Esophagus muscularis mucosa (tissue), 4 donors: ENCODE results near the gene PLEKHA6.

Experiments used
- EP300 ChIP-seq: sonication (generic); formaldehyde crosslinking; IDR thresholded peaks from one replicate; pipeline ENCODE4 v1.6.1; 2017; ENCODE audit warnings: antibody characterized with exemption
- POLR2A ChIP-seq: fragments of 450-650 bp; IDR thresholded peaks from one replicate; pipeline ENCODE4 v1.6.1; 2017; ENCODE audit warnings: antibody characterized with exemption, moderate library complexity, mild to moderate bottlenecking, low read depth
- TF ChIP-seq, protein P1 (sequence below), 3 experiments: fragments of 200-600 bp in 2 of 3; fragments of 450-650 bp in 1 of 3; sonication (generic) in 2 of 3; IDR thresholded peaks; one replicate each; pipeline ENCODE4 v1.5.1; 2017 to 2019; ENCODE audit warnings: antibody characterized with exemption in 3 of 3, mild to moderate bottlenecking in 2 of 3, moderate library complexity in 1 of 3

DNA sequence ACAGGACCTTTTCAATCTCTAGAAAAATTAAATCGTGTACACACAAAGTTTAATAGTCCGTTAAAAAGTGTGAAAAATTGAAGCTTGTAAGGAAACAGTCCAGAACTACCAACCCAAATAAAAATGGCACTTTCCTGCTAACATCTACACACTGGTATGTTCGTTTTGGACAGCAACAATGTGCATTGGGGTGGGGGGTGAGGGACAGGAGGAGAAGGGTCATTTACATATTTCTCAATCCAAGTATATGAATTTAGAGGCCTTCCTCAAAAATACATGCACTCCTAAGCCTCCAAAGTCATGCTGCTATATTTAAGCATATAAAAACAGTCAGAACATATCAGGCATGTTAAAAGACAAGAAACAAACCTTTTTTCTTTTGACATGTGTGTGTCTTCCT is 49.4 kb upstream of the PLEKHA6 start:
- TF ChIP-seq, protein P1, sequence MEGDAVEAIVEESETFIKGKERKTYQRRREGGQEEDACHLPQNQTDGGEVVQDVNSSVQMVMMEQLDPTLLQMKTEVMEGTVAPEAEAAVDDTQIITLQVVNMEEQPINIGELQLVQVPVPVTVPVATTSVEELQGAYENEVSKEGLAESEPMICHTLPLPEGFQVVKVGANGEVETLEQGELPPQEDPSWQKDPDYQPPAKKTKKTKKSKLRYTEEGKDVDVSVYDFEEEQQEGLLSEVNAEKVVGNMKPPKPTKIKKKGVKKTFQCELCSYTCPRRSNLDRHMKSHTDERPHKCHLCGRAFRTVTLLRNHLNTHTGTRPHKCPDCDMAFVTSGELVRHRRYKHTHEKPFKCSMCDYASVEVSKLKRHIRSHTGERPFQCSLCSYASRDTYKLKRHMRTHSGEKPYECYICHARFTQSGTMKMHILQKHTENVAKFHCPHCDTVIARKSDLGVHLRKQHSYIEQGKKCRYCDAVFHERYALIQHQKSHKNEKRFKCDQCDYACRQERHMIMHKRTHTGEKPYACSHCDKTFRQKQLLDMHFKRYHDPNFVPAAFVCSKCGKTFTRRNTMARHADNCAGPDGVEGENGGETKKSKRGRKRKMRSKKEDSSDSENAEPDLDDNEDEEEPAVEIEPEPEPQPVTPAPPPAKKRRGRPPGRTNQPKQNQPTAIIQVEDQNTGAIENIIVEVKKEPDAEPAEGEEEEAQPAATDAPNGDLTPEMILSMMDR (IDR thresholded peaks at IDR 0.05): no peak
- no peak for TF ChIP-seq POLR2A
- TF ChIP-seq EP300: no peak
